ACHN (cell line): ENCODE results near the gene PAWR.

Experiments used
- DNase-seq: peaks from one replicate; pipeline ENCODE4 v3.0.0-alpha.2; 2015
- in situ Hi-C: cut with HindIII; loops from 2 replicates; pipeline ENCODE4 v1.10.0; 2017; ENCODE audit warnings: low sequenced_read_pairs, low pct_ligation_motif_present, low pct_unique_long_range_greater_than_20kb

The PAWR gene

GRCh38 chr12:79537675-79538074 is 153.1 kb downstream of the PAWR start:
- no peak for DNase-seq
- in situ Hi-C loops = loop anchor here (25.0 kb wide), 1 partner anchor 125 kb away; no protein-coding TSS in a partner anchor

DNA sequence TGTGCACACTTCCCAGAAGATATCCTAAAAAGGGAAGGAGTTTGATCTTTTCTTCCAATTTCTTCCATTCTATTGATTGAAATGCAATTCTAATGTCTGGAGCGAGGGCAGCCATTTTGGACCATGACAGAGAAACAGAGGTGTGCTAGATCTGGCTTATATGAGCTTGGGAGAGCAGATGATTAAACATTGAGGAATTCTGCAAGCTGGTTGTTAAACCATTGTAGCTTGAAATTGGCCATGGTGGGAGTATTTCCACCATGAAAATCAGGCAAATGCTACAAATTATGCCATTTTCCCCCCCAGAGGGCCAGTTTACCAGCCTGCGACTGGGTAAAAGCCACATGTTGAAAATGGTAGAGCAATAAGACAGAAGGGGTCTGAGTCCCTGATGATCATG is 155.0 kb downstream of the PAWR start:
- in situ Hi-C loops = loop anchor here (25.0 kb wide), 1 partner anchor 123 kb away; no protein-coding TSS in a partner anchor
- DNase-seq = peak; percentile 55
